Stomach smooth muscle (tissue), 2 donors: ENCODE measurements around the gene PTPN1.
A peak's percentile ranks its signal among the peaks of the same experiment; 100 is the strongest.

Experiments used
- H3K27ac ChIP-seq: one replicate; pipeline ENCODE4 v1.7.0; 2013; ENCODE audit warnings: mild to moderate bottlenecking, low read length, inconsistent platforms
- H3K27me3 ChIP-seq, 2 donors: one replicate each; pipeline ENCODE4 v1.7.0; 2013; ENCODE audit warnings: low read length in 2 of 2; ENCODE audit not compliant: insufficient read depth in 2 of 2, control insufficient read depth in 1 of 2
- H3K36me3 ChIP-seq, 2 donors: one replicate each; pipeline ENCODE4 v1.7.0; 2013; ENCODE audit warnings: low read length in 2 of 2; ENCODE audit not compliant: control insufficient read depth in 2 of 2, insufficient read depth in 2 of 2
- H3K4me1 ChIP-seq: one replicate; pipeline ENCODE4 v1.7.0; 2013; ENCODE audit warnings: low read length; ENCODE audit not compliant: control insufficient read depth, insufficient read depth
- H3K4me3 ChIP-seq, 2 donors: one replicate each; pipeline ENCODE4 v1.7.0; 2013; ENCODE audit warnings: low read length in 2 of 2
- H3K9ac ChIP-seq, 2 donors: one replicate each; pipeline ENCODE4 v1.7.0; 2013; ENCODE audit warnings: low read length in 2 of 2, mild to moderate bottlenecking in 1 of 2
- H3K9me3 ChIP-seq, 2 donors: one replicate each; pipeline ENCODE4 v1.7.0; 2013; ENCODE audit warnings: low read length in 2 of 2; ENCODE audit not compliant: control insufficient read depth in 2 of 2
- donor health status: healthy.
- donor health status: Pancreatic carcinoma.

Gene PTPN1

DNA sequence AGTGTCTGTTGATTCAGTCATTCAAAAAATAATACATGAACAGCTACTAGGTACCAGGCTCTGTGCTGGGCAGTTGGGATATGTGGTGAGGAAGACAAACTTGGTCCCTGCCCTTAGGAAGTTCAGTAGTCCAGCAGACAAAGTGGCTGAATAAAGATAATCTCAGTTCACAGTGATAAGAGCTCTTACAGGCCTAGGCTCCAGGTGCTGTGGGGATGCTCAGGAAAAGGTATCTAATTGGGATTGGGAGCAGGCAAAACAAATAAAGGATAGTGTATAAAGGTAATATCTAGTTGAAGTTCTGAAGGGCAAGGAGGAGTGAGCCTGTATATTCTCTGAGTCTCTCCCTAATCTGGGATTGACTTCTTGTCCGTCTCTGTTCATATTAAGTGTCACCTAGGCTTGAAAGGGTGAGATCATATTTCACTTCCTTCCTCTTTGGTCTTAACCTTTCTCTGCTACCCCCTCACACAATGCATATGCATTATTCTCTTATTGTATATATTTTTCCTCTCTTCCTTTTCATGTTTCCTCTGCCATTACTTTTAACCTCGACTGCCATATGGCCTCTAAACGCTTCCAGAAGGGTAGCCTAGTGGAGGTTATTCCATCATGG is 13.5 kb downstream of the PTPN1 start:
- H3K36me3 ChIP-seq: no peaks in the 10 kb centered on the region
- no peak overlapping the region for H3K4me3 ChIP-seq
- peaks cover 20% of the 10 kb centered on the region for H3K4me1 ChIP-seq
- H3K9me3 ChIP-seq: no peaks in the 10 kb centered on the region
- no peak overlapping the region for H3K27ac ChIP-seq
- H3K27me3 ChIP-seq: no peaks in the 10 kb centered on the region
- H3K9ac ChIP-seq: no peak overlapping the region

DNA sequence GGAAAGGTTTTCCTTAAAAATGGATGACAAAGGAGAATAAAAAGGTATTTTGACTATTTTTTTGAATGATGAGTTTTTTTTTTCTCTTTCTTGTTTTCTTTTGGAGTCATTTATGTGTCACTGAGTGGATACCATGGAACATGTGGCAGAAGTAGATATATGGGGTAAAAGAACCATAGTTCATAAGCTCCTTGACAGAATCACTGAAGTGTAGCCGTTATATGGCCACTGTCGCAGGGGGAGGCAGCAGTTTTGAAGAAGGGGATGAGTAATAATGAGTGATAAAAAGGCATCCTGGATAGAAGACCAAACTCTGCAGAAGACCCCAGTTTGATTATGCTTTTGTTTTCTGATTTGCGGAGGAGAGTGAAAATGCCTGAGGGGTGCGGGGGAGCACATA is 15.5 kb downstream of the PTPN1 start:
- H3K36me3 ChIP-seq: no peaks in the 10 kb centered on the region
- H3K27me3 ChIP-seq: no peaks in the 10 kb centered on the region
- no peak overlapping the region for H3K9ac ChIP-seq
- no peak overlapping the region for H3K27ac ChIP-seq
- H3K9me3 ChIP-seq: no peaks in the 10 kb centered on the region
- no peak overlapping the region for H3K4me3 ChIP-seq
- peaks cover 16% of the 10 kb centered on the region for H3K4me1 ChIP-seq

DNA sequence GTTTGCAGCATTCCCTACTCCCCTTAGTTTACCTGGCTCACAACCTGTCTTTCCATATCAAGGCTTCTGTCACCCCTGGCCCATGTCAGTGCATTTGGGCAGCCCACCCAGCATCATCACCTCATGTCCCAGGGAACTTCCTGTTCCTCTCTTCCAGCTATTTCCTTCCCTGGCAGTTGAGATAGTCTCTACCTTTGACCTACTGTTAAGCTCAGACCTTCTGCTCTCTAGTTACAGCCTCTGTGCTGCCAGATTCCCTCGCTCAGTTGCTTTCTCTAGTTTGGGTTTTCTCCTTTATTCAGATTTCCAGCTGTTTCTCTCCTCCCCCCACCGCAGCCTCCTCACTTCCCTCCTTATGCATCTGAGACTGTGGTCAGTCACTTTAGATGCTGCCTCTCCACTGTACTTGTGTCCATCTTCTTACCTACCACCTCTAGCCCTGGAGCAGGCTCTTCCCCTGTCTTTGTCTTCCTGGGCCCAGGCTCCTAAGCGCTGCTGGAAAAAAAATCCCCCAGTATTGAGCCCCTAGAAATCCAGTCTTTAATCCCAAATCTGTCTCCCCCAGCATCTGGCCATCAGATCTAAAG is 16.3 kb downstream of the PTPN1 start:
- peak overlapping the region; percentile 62 for H3K27ac ChIP-seq
- H3K9me3 ChIP-seq: no peaks in the 10 kb centered on the region
- no peak overlapping the region for H3K4me3 ChIP-seq
- peaks cover 17% of the 10 kb centered on the region for H3K4me1 ChIP-seq
- H3K36me3 ChIP-seq: no peaks in the 10 kb centered on the region
- H3K9ac ChIP-seq: peak overlapping the region in 1 of 2 donors; percentile 6
- no peaks in the 10 kb centered on the region for H3K27me3 ChIP-seq

DNA sequence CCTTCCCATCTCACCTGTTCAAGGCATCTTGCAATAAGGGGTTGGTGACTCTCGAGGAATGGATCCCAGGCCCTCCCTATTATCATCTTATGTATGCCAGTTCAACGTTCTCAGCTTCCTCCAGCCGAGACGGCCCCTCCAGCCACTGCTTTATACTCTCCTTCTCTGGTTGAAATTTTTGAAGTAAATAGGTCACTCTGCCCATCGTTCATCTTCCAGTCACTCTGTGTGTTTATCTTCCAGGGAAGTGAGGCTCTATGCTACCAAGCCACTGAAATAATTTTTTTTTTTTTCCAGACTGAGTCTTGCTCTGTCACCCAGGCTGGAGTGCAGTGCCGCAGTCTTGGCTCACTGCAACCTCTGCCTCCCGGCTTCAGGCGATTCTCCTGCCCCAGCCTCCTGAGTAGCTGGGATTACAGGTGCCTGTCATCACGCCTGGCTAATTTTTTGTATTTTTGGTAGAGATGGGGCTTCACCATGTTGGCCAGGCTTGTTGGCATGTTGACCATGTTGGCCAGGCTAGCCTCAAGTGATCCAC is 17.0 kb downstream of the PTPN1 start:
- Histone ChIP-seq H3K9ac (peak overlapping the region in 1 of 2 donors; percentile 6), H3K27ac (peak overlapping the region; percentile 62), H3K36me3 (no peaks in the 10 kb centered on the region), H3K9me3 (no peaks in the 10 kb centered on the region), H3K4me3 (peak overlapping the region in 1 of 2 donors; percentile 3), H3K4me1 (peaks cover 20% of the 10 kb centered on the region), H3K27me3 (no peaks in the 10 kb centered on the region)

DNA sequence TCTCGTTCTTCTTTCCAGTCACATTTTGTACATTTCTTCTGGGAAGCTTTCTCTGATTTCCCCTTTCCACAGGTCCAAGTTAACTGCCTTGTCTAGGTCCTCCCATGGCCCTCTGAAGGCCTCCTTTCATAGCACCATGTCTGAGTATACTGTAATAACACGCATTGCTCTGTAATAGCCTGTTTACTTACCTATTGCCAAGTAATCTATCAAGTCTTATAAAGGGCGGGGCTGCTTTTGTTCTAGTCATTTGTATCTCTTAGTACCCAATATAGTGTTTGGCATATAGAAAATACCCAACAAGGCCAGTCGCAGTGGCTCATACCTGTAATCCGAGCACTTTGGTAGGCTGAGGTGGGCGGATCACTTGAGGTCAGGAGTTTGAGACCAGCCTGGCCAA is 17.9 kb downstream of the PTPN1 start:
- H3K9ac ChIP-seq: no peak overlapping the region
- peaks cover 20% of the 10 kb centered on the region for H3K4me1 ChIP-seq
- no peaks in the 10 kb centered on the region for H3K27me3 ChIP-seq
- no peak overlapping the region for H3K27ac ChIP-seq
- no peaks in the 10 kb centered on the region for H3K9me3 ChIP-seq
- no peak overlapping the region for H3K4me3 ChIP-seq
- H3K36me3 ChIP-seq: no peaks in the 10 kb centered on the region

DNA sequence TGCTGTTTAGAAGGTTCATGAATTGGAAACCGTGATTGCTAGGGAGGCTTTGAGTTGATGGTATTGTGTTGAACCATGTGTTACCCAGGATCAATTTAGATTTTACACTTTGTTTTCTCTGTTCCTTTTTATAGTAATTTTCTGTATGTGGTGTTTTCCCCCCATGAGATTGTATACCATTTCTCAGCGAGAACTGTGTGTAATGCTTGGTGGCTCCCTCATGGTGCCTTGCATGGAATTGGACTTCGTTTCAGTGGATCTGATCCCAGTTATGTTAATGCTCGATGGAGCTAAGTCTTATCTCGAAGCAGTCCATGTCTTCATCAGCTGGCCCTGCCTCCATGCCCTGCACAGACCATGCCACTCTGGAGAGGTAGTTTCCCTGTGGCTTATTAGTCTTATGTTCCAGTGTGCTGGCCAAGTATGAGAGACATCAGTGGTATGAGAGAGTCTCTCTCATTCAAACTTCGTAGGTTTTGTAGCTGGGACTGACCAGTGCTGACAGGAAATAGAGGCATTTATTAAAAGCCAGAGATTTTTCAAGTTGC is 18.7 kb downstream of the PTPN1 start:
- no peaks in the 10 kb centered on the region for H3K27me3 ChIP-seq
- no peak overlapping the region for H3K27ac ChIP-seq
- H3K36me3 ChIP-seq: no peaks in the 10 kb centered on the region
- no peak overlapping the region for H3K9ac ChIP-seq
- peaks cover 20% of the 10 kb centered on the region for H3K4me1 ChIP-seq
- H3K9me3 ChIP-seq: no peaks in the 10 kb centered on the region
- no peak overlapping the region for H3K4me3 ChIP-seq

DNA sequence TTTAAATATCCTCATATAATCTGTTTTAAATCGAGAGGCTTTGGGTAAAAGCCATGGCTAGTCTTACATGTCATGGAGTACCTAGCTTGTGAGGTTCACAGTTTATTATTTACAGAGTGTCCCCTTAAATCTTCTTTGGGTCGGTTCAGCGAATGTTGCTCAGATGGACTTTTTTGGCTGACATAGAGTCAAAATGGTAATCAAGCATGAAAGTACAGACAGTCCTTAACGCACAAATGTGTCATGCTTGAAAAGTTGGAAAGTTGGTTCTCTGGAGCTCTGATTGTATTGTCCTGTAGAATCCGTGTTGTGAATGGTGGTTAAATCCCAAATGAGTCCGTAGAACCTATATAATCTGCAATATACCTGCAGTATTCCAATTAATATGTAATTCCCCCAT is 22.0 kb downstream of the PTPN1 start:
- Histone ChIP-seq H3K9ac (no peak overlapping the region), H3K4me3 (no peak overlapping the region), H3K9me3 (no peaks in the 10 kb centered on the region), H3K27me3 (no peaks in the 10 kb centered on the region), H3K4me1 (peaks cover 22% of the 10 kb centered on the region), H3K36me3 (no peaks in the 10 kb centered on the region), H3K27ac (no peak overlapping the region)

DNA sequence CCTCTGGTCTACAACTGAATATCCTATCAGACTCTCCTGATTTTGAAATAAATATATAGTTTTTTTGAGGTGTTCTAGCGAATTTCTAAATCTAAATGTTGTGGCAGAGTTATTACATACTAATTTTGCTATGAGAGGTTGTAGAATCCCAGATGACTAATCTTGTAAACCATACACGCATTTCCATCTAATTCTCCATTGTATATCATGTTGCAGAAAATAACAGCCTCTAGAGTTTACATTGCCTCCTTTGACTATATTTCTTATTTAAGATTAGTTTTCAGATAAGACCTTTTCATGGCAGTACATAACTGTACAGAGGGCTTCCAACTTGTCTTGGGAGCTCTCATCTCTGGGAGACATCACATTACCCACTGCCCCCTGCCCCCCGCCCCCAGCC is 22.9 kb downstream of the PTPN1 start:
- Histone ChIP-seq H3K4me3 (no peak overlapping the region), H3K9ac (no peak overlapping the region), H3K27ac (no peak overlapping the region), H3K4me1 (peaks cover 20% of the 10 kb centered on the region), H3K27me3 (no peaks in the 10 kb centered on the region), H3K9me3 (no peaks in the 10 kb centered on the region), H3K36me3 (no peaks in the 10 kb centered on the region)

DNA sequence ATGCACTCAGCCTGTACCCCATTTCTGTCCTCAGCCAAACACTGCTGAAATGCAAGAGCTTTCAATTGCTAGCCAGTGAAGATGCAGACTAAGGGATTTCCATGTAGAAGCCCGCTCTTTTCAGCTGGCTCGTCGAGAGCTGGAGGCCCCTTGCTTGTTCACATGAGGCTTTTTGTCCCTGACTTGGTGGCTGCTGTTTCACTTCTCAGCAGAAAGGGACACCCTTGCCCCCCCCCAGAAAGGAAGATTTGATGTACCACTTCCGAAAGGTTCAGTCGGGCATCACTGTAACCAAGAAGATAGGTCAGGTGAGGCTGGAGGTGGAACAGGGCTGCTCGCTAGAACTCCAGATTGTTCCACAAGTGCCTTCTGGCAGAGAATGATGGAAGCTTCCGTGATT is 23.3 kb downstream of the PTPN1 start:
- H3K4me3 ChIP-seq: no peak overlapping the region
- peaks cover 18% of the 10 kb centered on the region for H3K4me1 ChIP-seq
- H3K9ac ChIP-seq: no peak overlapping the region
- no peak overlapping the region for H3K27ac ChIP-seq
- no peaks in the 10 kb centered on the region for H3K9me3 ChIP-seq
- H3K36me3 ChIP-seq: no peaks in the 10 kb centered on the region
- H3K27me3 ChIP-seq: no peaks in the 10 kb centered on the region

DNA sequence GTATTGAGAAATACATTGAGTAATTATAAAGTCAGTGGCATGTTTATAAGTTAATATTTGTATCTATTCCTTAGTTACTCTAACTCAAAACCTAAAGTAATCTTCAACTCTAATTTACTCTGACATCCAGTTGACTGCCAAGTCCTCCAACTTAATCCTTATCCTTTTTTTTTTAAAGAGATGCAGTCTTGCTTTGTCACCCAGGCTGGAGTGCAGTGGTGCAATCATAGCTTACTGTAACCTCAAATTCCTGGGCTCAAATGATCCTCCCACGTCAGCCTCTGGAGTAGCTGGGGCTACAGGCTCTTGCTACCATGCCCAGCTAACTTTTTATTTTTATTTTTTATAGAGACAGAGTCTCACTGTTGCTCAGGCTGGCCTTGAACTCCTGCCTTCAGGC is 24.4 kb downstream of the PTPN1 start:
- no peaks in the 10 kb centered on the region for H3K36me3 ChIP-seq
- no peaks in the 10 kb centered on the region for H3K9me3 ChIP-seq
- H3K4me1 ChIP-seq: peaks cover 15% of the 10 kb centered on the region
- H3K4me3 ChIP-seq: no peak overlapping the region
- no peaks in the 10 kb centered on the region for H3K27me3 ChIP-seq
- no peak overlapping the region for H3K27ac ChIP-seq
- no peak overlapping the region for H3K9ac ChIP-seq

DNA sequence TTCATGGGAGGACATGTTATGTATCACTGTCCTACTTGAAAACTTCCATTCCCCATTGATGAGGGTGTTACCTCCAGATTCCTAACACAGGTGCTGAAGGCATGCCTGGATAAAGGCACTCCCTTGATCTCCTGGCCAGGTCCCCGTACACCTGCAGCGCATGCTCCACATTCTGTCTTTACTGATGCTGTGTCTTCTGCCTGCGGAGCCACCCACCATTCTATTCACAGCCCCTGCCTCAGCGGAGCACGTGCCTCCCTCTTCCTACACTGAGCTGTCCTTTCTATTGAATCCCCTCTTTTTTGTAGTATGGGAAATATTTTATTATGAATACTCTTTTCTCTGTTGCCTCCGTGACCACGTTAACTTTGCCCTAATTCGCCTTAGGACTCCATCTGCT is 25.0 kb downstream of the PTPN1 start:
- Histone ChIP-seq H3K4me1 (peaks cover 15% of the 10 kb centered on the region), H3K27ac (no peak overlapping the region)

More for the DNA sequence above, 25.0 kb downstream of the PTPN1 start:
- H3K9me3 ChIP-seq: no peaks in the 10 kb centered on the region
- H3K4me3 ChIP-seq: no peak overlapping the region
- no peaks in the 10 kb centered on the region for H3K27me3 ChIP-seq
- H3K9ac ChIP-seq: no peak overlapping the region
- H3K36me3 ChIP-seq: no peaks in the 10 kb centered on the region
